DMS153 treated with DMSO at 0.1 percent for 48 hours (cell line): ENCODE measurements around the gene CELF1.

Experiments used
- DNase-seq: peaks from one replicate; lab custom pipeline; 2025; ENCODE audit not compliant: unreplicated experiment; lab: John Stamatoyannopoulos, UW

CELF1 gene

DNA sequence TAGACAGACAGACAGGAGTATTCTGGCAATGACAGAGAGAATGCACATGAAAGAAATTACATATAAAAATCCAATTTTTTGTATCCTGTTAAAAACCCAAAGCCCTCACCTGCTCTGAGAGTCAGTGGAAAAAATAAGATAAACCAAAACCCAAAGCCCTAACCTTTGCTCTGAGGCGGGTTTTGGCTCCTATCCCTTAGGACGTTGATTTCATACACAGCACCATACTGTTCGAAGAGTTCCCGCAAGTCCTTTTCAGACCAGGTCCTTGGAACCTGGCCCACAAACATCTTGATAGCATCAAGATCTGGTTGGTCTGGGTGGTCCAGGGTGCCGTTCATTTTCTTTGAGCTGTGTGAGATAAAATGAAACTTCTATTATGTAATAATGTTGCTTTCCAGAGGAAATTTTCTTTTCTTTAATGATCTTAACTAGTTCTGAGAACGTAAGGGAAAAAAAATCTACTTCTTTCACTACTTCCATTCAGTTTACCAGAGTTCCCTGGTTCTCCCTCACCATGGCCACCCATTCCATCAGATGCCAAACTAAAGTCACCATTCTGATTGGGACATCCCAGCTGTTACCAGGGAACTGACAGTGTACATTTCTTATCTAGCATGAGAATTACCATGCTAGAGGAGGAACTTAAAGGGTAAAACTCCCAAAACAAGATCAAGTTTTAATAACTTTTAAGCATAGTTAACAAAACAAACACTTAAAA, 64.1 kb downstream of the CELF1 start:
- DNase-seq = no peak

DNA sequence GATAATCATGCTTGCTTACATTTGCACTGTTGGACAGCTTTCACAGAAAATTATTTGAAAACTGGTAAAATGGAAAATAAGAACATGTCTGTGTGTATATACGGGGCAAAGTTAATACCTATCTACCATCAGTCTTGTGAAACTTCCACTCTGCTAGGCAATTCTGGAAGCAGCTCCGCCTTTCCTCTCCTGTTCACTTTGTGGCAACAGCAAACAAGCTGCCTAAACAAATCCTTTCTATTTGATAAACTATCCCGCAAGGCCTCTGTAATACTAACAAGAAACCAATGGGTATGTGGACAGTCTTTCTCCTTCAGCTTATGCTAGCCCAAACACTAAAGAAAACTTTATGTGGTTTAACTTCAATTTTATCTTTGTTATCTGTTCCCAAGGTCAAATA, 64.8 kb downstream of the CELF1 start:
- DNase-seq = no peak

DNA sequence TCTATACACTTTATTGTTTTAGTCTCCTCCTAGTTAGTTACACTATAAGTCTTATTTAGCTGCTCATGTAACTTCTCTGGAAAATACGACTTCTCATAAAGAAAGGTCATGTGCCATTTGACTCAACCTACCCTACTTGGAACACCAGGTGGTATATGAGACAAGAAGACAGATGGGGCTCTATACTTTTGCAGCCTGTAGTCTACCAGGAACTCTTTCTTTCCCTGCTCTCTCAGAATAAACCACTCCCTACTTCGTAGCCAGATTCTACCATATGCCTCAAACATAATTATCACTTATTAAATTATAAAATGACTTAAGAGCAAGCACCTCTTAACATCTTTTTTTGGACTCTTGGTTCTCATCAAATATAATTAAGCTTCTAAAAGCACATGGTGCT, 65.5 kb downstream of the CELF1 start:
- DNase-seq = no peak

DNA sequence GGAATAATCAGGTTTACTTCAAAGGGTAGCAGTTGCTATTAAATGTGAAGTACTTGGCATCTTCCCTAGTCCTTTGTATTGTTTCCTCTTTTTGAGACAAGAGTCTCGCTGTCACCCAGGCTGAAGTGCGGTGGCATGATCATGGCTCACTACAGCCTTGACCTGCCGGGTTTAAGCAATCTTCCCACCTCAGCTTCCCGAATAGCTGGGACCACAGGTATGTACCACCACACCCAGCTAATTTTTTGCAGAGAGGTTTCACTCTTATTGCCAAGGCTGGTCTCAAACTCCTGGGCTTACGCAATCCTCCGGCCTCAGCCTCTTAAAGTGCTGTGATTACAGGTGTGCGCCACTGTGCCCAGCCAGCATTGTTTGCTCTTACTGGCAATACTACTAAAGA, 67.8 kb downstream of the CELF1 start:
- DNase-seq = no peak

DNA sequence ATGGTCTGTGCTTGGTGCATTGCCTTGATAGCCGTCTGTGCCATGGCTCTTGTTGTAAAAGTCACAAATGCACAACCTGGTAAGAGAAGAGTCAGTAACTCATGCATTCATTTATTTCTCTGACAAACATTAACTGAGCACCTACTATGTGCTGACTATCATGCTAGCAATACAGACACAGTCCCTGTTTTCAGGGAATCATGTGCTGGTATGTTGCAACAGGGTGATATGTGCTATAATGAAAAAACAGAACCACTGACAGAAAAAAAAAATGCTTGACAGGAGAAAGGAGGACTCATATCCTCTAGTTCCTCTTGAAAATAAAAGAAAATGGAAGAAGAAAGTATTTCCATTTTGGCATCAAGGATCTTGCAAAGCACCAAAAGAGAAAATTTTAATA, 69.5 kb downstream of the CELF1 start:
- DNase-seq = no peak

DNA sequence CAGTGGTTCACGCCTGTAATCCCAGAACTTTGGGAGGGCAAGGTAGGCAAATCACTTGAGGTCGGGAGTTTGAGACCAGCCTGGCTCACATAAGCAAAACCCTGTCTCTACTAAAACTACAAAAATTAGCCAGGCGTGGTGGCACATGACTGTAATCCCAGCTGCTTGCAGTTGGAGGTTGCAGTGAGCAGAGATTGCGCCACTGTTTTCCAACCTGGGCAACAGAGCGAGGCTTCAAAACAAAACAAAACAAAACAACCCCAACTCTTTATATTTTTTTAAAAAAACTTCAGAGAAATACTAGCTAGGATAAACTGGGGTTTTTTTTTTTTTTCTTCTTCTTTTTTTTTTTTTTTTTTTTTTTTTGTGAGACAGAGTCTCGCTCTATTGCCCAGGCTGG, 72.2 kb downstream of the CELF1 start:
- no peak for DNase-seq

DNA sequence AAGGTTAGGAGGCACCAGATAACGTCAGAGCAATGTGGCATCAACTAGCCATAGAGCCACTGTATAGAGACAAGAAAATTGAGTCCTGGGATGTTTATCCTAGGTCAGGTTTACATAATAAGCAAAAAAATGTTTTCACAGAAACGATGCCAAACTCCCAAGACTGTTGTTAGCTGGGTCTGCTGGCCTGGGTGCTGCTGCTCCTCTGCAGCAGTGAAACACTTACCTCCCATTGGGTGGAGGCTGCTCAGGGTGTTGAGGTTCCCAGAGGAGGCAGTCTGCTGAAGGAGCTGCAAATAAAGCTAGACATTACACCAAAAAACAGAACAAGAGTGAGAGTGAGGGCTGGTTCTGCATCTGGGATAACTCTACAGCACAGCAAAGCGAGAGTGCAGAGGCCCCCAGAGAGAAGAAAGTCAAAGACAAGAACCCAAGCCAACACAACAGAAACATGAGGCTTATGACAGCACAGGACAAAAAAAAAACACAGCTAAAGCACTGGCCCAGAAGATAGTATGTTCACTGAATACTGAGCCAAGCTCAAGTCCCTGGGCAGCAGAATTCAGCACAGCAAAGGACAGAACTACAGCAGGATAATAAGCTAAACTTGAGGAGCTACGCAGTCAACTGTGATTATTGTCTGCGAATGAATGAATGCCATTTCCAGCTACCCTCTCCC, 74.1 kb downstream of the CELF1 start:
- DNase-seq = no peak

DNA sequence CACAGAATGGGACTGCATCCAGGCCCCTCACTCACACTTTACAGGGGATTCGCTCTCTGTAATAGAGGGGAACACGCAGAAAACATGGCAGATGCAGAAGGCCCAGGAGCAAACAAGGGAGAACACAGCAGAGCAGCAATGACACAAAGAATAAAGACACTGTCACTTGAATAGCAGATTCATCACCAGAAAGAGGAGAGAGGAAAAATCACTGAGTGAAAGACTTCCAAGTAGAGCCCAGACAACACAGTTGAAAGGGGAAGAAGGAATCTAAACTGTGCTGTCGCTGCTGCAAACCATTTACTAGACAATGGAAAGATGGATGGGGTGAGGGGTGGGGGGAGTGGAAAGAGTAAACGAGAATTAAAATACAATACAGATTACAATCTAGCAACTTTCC, 75.2 kb downstream of the CELF1 start:
- no peak for DNase-seq

DNA sequence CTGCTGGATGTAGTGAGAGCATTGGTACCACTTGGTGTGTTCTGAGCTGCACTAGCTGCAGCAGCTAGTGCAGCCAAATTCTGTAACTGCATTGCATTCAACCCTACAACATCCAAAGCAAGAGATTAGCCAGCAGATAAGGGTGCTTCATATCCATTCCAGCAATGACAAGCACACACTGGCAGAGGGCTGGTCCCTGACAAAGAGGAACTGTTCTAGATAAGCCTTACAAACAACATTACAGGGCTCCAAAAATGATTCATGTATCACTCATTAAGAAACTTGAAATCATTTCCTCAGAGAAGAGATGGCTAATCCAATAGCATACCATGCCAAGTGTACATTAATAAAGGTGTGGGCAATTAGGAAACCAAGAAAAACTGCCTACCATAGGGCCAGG, 75.6 kb downstream of the CELF1 start:
- DNase-seq = no peak

DNA sequence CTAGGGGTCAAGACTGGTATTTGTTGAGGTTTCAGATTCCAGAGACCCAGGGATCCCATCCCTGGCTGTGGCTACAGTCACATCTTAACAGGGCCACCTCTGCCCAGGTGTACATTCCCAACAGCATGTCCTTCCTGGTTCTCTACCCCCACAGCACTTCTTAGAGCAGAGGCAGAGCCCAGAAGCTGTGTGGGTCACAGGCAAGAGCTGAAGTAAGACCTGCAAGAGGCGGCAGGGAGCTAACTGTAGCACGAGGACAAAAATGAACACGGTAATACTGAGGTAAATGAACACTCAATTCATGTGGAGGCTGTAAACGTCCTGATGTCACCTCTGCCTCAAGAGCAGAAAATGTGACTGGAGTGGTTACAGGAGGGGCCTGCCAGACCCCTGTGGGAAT, 82.3 kb downstream of the CELF1 start:
- no peak for DNase-seq

DNA sequence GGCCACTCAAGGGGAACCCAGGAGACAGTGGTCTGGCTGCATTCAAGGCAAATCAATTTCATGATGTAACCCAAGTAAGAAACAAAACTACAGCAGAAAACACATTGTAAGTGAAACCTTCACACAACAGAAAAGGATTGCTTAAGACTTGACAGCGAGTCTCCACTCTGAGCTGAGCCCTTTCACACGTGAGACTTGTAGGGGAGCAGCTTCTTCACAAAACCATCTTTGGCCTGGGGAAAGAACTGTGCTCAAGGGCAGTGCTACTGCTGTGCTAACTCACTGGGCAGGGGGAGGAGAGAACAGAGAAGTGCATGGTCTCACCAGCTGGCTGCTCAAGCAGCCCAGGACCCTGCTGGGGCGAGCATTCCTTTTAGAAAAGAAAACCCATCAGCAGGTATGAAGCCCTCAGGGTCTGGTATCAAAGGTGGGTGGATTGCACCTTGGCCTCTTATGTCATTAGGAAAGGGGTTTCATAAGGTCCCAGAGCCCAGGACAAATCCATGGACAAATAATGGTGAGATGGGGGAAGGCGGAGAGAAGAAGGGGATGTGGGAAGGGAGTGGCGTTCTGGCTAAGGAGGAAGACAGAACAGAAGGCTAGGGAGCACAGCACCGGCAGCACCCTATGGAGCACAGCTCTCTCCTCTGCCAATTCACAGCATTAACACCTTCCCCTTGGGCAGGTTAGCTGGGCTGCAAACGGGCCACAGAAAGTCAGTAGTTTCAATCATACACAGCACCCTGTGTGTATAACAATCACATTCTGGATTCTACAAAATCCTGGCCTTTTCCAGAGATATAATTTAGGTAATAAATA, 83.4 kb downstream of the CELF1 start:
- DNase-seq = no peak

DNA sequence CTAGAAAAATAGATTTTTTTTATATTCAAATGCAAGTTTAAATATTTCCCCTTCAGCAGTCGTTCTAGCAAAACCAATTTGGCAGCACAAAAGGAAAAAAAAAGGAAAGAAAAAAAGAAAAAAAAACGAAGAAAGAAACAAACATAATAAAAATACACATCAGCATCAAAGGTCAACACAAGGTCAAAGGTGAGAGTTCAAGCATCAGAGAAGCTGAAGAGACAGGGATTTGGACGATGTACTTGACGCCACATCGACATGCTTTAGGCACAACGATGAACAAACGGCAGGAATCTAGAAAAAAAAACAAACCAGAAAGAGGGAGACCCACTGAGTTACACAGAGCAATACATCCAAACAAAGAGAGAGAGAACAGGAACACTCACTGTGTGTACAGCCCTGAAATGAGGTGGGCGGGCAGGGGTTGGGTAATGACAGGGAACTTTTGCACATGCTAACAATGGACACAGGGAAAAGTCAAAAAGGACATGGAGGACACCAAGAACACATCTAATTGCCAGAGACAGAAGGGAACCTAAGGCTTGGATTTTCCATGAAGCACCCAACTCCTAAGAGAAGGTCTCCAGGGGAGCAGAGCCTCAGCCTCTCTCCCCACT, 84.2 kb downstream of the CELF1 start:
- DNase-seq = no peak

DNA sequence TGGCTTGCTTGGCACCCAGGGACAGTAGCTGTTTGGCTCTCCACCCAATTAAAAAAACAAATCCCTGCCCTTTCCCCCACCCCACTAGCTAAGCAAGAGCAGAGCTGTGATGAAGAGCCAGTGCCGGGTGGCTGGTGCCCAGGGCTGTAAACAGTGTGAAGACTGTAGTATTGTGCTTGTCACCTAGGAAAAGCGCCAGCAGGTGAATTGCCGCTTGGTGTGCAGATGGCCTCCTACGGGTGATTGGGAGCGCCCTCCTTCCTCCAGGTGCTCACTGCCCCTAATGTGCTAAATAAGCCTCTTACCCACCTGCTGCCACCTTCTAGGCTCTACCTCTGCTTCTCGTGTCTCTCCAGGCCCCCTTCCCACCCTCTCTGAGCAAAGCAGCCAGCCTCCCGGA, 85.6 kb downstream of the CELF1 start:
- peak; percentile 89 for DNase-seq

DNA sequence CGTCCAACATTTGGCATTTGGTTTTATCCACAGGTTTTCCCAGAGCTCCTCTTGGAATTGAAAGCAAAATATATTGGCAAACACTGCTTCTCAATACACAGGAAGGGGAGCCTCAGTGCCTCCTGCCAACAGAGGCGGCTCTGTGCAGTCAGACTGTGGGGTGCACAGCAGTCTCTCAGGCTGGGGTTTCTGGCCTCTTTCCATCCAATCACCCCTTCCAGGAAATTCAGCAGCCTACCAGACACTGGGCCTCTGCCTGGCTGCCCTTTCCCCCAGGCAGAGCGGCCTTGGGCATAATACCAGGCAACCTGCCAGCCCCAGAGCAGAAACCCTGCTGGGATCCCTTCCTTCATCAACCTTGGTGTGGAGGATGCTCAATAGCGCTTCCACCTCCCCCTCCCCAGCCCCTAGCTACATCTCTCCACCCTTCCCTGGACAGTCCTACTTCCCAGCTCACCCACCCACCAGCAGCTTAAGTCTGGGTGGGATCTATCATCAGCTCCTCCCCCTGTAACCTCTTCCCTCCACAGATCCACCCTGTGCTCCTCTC, 86.2 kb downstream of the CELF1 start:
- DNase-seq = peak; percentile 73

DNA sequence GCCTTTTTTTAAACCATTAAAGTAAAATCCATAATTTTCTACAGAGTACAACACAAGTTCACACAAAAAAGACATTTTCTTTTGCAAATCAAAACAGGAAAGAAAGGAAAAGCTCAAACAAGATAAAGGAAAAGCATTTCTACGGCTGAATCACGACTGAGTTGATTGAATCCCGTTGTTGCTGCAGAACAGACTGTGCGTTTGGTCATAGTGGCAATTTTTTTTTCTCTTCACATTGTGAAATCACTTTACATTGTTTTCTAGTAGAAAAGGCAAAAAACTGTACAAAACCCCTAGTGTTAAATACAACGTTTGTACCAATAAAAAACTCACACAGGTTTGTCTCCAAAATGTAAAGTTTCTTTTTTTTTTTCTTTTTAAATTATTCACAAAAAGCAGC, 86.7 kb downstream of the CELF1 start:
- DNase-seq = no peak

DNA sequence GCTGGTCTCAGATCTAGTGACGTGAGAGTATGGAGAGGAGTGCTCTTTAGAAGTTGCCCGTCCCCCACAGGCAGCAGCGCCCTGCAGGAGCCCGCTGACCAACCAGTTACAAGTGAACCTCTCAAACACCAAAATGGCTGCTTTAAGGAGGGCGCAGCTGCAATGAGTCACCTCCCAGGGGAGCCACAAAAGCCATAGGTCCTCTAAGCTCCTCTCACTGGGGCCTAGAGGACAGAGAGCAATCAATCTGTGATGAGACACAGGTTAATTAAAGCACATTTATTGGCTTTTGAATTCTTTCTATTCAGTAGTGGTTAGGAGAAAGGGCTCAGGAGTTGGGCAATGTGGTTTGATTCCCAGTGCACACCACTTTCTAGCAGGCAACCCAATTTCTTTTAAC, 88.4 kb downstream of the CELF1 start:
- DNase-seq = peak; percentile 95

DNA sequence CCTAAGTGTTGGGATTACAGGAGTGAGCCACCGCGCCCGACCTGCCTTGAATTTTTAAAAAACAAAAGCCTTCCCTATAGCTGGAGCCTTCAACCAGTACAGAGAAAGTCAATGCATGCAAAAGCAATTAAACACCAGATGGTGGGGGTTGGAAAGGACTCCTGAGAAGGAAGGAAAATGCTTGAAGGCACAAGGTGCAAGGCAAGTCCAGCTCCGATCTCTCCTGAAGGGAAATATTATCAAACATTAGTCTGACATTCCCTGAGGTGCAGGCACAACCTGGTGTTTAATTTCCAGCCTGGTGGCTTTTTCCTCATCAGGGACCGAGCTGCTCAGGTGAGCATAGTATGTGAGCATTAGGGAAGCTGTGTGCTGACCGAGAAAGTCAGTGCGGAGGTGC, 91.1 kb downstream of the CELF1 start:
- DNase-seq = no peak

DNA sequence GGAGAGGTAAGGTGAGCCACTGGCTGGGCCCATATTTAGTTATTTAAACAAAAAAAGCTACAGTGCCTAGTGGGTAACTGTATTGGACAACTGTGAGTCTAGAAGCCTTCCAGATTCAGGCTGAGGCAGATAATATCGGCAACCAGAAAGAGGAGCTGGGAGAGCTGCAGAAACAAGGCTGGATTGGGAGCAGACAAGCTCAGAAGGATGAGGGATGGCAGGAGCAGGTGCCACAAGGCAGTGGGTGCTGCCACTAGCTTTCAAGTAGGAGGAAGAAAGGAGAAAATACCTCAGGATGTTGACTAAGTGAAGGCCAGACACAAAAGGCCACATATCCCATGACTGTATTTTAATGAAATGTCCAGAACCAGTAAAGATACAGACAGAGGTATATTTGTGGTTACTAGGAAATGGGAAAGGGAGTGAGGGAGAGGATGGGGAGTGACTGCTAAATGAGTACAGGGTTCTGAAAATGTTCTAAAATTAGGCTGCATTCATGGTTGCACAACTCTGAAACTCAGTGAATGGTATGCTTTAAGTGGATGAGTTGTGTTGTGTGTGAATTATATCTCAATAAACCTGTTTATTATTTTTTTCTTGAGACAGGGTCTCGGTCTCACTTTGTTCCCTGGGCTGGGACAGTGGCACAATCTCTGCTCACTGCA, 92.2 kb downstream of the CELF1 start:
- DNase-seq = no peak

DNA sequence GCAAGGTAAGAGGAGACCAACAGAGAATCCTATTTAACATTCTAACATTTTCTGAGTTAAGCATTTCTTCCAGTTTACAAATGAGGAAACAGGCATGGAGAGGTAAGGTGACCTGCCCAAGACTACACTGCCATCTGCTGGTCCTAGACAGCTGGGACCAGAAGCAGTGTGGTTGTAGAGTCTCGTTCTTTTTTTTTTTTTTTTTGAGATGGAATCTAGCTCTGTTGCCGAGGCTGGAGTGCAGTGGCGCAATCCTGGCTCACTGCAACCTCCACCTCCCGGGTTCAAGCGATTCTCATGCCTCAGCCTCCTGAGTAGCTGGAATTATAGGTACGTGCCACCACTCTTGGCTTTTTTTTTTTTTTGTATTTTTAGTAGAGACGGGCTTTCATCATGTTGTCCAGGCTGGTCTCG, 98.7 kb downstream of the CELF1 start:
- peak; percentile 65 for DNase-seq

DNA sequence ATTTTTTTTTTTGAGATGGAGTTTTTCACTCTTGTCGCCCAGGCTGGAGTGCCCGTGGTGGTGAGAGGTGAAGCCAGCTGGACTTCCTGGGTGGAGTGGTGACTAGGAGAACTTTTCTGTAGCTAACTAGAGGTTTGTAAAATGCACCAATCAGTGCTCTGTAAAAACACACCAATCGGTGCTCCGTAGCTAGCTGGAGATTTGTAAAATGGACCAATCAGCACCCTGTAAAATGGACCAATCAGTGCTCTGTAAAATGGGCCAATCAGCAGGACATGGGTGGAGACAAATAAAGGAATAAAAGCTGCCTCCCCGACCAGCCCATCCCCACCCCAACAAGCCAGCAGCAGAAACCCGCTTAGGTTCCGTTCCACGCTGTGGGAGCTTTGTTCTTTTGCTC, 99.6 kb downstream of the CELF1 start:
- DNase-seq = no peak

DNA sequence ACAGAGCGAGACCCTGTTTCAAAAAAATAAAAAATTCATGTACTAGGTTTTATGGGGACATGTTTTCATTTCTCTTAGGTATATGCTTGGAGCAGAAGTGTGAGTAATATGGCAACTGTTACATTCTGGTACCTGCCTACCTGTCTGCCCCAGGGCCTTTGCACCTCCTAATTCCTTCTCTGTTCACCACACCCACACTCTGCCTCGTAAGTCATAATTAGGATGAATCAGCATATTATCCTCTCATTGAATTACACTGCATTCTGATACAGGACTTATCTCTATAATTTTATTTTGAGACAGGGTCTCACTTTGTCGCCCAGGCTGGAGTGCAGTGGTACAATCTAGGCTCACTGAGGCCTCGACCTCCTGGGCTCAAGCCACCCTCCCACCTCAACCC, 100.9 kb downstream of the CELF1 start:
- DNase-seq = no peak
